Stomach (tissue), 9 donors: ENCODE results near the gene DPH6. TPM values are rescaled to one million over a fixed set of nuclear protein-coding genes. Genes with fewer than 3 reads are reported as not detected.

Experiments
- DNase-seq, 2 donors: peaks; one replicate each; pipeline versions ENCODE4 v3.0.0 to v3.0.0-alpha.2; 2013 to 2019
- H3K27ac ChIP-seq, 5 donors: fragments of 200-600 bp in 4 of 5; sonication (generic) in 4 of 5; one replicate each; pipeline ENCODE4 v1.5.1; 2013 to 2019; ENCODE audit warnings: mild to moderate bottlenecking in 1 of 5, moderate library complexity in 1 of 5
- H3K27me3 ChIP-seq, 3 donors: fragments of 200-600 bp; sonication (generic); one replicate each; pipeline ENCODE4 v1.5.1; 2017 to 2019; ENCODE audit warnings: mixed run types in 1 of 3
- H3K36me3 ChIP-seq, 4 donors: fragments of 200-600 bp; sonication (generic); 1 replicate in 3 of 4; 2 replicates in 1 of 4; pipeline ENCODE4 v1.5.1; 2016 to 2019
- H3K4me1 ChIP-seq, 4 donors: fragments of 200-600 bp; sonication (generic); one replicate each; pipeline ENCODE4 v1.5.1; 2016 to 2019
- H3K4me3 ChIP-seq, 4 donors: fragments of 200-600 bp; sonication (generic) in 3 of 4; one replicate each; pipeline ENCODE4 v1.5.1; 2016 to 2019; ENCODE audit warnings: mild to moderate bottlenecking in 1 of 4
- H3K9me3 ChIP-seq, 4 donors: fragments of 200-600 bp; sonication (generic); one replicate each; pipeline ENCODE4 v1.5.1; 2016 to 2019
- CTCF ChIP-seq, 7 experiments: fragments of 450-650 bp in 4 of 7; fragments of 200-600 bp in 3 of 7; sonication (generic) in 3 of 7; IDR thresholded peaks; one replicate each; pipeline ENCODE4 v1.5.1; 2016 to 2019; ENCODE audit warnings: antibody characterized with exemption in 7 of 7, control low read depth in 2 of 7, mild to moderate bottlenecking in 1 of 7
- EP300 ChIP-seq: sonication (generic); formaldehyde crosslinking; IDR thresholded peaks from one replicate; pipeline ENCODE4 v1.6.1; 2017; ENCODE audit warnings: antibody characterized with exemption
- POLR2A ChIP-seq, 4 donors: fragments of 450-650 bp; IDR thresholded peaks; one replicate each; pipeline ENCODE4 v1.6.1; 2016; ENCODE audit warnings: antibody characterized with exemption in 4 of 4, control low read depth in 2 of 4, mild to moderate bottlenecking in 1 of 4, moderate library complexity in 1 of 4
- POLR2AphosphoS5 ChIP-seq, 3 donors: sonication (generic); formaldehyde crosslinking; IDR thresholded peaks; one replicate each; pipeline ENCODE4 v1.6.1; 2016; ENCODE audit warnings: antibody characterized with exemption in 3 of 3
- WGBS, 5 donors: extraction: QIAGEN DNeasy Blood & Tissue Kit in 3 of 5; methylation state at CpG; one replicate each; pipeline versions ENCODE4 v1.1.5 to v1.1.7; 2013 to 2018; 5-methylcytosine and 5-hydroxymethylcytosine counted together
- intact Hi-C: fragments of 100-400 bp; cut with DNase I; formaldehyde crosslinking; loops from one replicate; pipeline ENCODE4 v1.15.1; 2023; ENCODE audit warnings: low total_unique reads
- polyA plus RNA-seq, 3 donors: library from polyadenylated mRNA; stranded (reverse); fragments of 200-250 nt; gene quantifications; one replicate each; pipeline ENCODE4 v1.2.3, GENCODE V29; 2013
- total RNA-seq, 5 donors: library from RNA; depleted of rRNA; stranded (reverse); fragments of >200 nt; gene quantifications; one replicate each; pipeline versions ENCODE4 v1.1.0 to v1.2.3, GENCODE V29; 2014 to 2016
- donor health status: healthy with polysubstance abuse.
- donor health status: Bipolar disorder and iron deficiency.
- donor health status: healthy.

The DPH6 gene
- total and polyA plus RNA-seq, 8 donors = 6.1 to 52.3 (median 17.7) TPM

- H3K9me3 ChIP-seq = no peaks in the 10 kb centered on the region
- no peak overlapping the region for H3K27ac ChIP-seq
- WGBS, 5 donors = 59 to 79% (median 69%) methylated on average over 1 of the region's 1 CpG
- intact Hi-C loops = no loop called here
- no peaks in the 10 kb centered on the region for H3K36me3 ChIP-seq
- no peak for DNase-seq
- TF ChIP-seq EP300 (no peak), POLR2AphosphoS5 (IDR thresholded peaks at IDR 0.05) (no peak), CTCF (IDR thresholded peaks at IDR 0.05) (no peak), POLR2A (IDR thresholded peaks at IDR 0.05) (no peak)
- H3K4me3 ChIP-seq = no peak overlapping the region
- H3K27me3 ChIP-seq = no peaks in the 10 kb centered on the region
- H3K4me1 ChIP-seq = peaks cover 0 to 7% (median 0%) of the 10 kb centered on the region in 4 donors
These were observed 16.7 kb upstream of the DPH6 start for GRCh38 chr15:35562641-35563040.

GRCh38 chr15:35561308-35561707 lies 15.3 kb upstream of the DPH6 start:
- H3K27ac ChIP-seq = no peak overlapping the region
- no peaks in the 10 kb centered on the region for H3K4me1 ChIP-seq
- TF ChIP-seq CTCF (IDR thresholded peaks at IDR 0.05) (no peak), POLR2A (IDR thresholded peaks at IDR 0.05) (no peak), EP300 (no peak), POLR2AphosphoS5 (IDR thresholded peaks at IDR 0.05) (no peak)
- H3K27me3 ChIP-seq = no peaks in the 10 kb centered on the region
- no peaks in the 10 kb centered on the region for H3K9me3 ChIP-seq
- intact Hi-C loops = no loop called here
- H3K36me3 ChIP-seq = no peaks in the 10 kb centered on the region
- DNase-seq = no peak
- no peak overlapping the region for H3K4me3 ChIP-seq
- WGBS, 5 donors = 92 to 98% (median 96%) methylated on average over 1 of the region's 1 CpG

GRCh38 chr15:35560870-35561269 lies 14.9 kb upstream of the DPH6 start:
- H3K4me3 ChIP-seq = no peak overlapping the region
- intact Hi-C loops = no loop called here
- no peak for TF ChIP-seq CTCF (IDR thresholded peaks at IDR 0.05)
- no peak for TF ChIP-seq POLR2A (IDR thresholded peaks at IDR 0.05)
- no peak for TF ChIP-seq POLR2AphosphoS5 (IDR thresholded peaks at IDR 0.05)
- TF ChIP-seq EP300 = no peak
- no peaks in the 10 kb centered on the region for H3K36me3 ChIP-seq
- no peaks in the 10 kb centered on the region for H3K9me3 ChIP-seq
- 76 to 92% (median 88%) methylated on average over 2 of the region's 2 CpGs for WGBS, 5 donors
- no peak for DNase-seq
- H3K27ac ChIP-seq = no peak overlapping the region
- no peaks in the 10 kb centered on the region for H3K27me3 ChIP-seq
- no peaks in the 10 kb centered on the region for H3K4me1 ChIP-seq

- TF ChIP-seq EP300 (no peak), POLR2A (IDR thresholded peaks at IDR 0.05) (no peak), CTCF (IDR thresholded peaks at IDR 0.05) (no peak), POLR2AphosphoS5 (IDR thresholded peaks at IDR 0.05) (no peak)
- Histone ChIP-seq H3K36me3 (no peaks in the 10 kb centered on the region), H3K27me3 (no peaks in the 10 kb centered on the region), H3K9me3 (no peaks in the 10 kb centered on the region), H3K27ac (no peak overlapping the region), H3K4me3 (no peak overlapping the region), H3K4me1 (no peaks in the 10 kb centered on the region)
- 79 to 93% (median 92%) methylated on average over 1 of the region's 1 CpG for WGBS, 5 donors
- no peak for DNase-seq
- intact Hi-C loops = no loop called here
These were observed 14.3 kb upstream of the DPH6 start for GRCh38 chr15:35560258-35560657.
